NOMO-1 treated with dmso at 0.1 percent for 144 hours (cell line): ENCODE measurements around the gene CPLANE2.
"Not testable (repeated sequence)": the region's sequence is repeated elsewhere in the genome, so short reads cannot be mapped to it uniquely, and the experiment has no call there.

Experiments
- DNase-seq: peaks from one replicate; lab custom pipeline; 2025; ENCODE audit not compliant: unreplicated experiment; lab: John Stamatoyannopoulos, UW

Gene CPLANE2

GRCh38 chr1:16231331-16232315 is 5.4 kb downstream of the CPLANE2 start:
- no peak for DNase-seq

- no peak for DNase-seq
Measured at GRCh38 chr1:16230744-16231143, 6.2 kb downstream of the CPLANE2 start.

- no peak for DNase-seq
Measured at GRCh38 chr1:16229976-16230740, 6.8 kb downstream of the CPLANE2 start.

- DNase-seq, result no peak
Measured at GRCh38 chr1:16226490-16227179, 10.3 kb downstream of the CPLANE2 start.

- DNase-seq, result no peak
Measured at GRCh38 chr1:16226129-16226489, 10.9 kb downstream of the CPLANE2 start.

- DNase-seq, result no peak
Measured at GRCh38 chr1:16224472-16224871, 12.5 kb downstream of the CPLANE2 start.

GRCh38 chr1:16222716-16223115 is 14.3 kb downstream of the CPLANE2 start:
- DNase-seq, result not testable (repeated sequence)

- DNase-seq, result no peak
Measured at GRCh38 chr1:16221499-16221898, 15.5 kb downstream of the CPLANE2 start.

GRCh38 chr1:16219968-16220500 is 16.9 kb downstream of the CPLANE2 start:
- DNase-seq, result no peak

GRCh38 chr1:16218674-16219071 is 18.3 kb downstream of the CPLANE2 start:
- DNase-seq, result no peak

GRCh38 chr1:16218014-16218673 is 18.8 kb downstream of the CPLANE2 start:
- no peak for DNase-seq

- peak; percentile 93 for DNase-seq
Measured at GRCh38 chr1:16217061-16217785, 19.8 kb downstream of the CPLANE2 start.

GRCh38 chr1:16215882-16216753 is 20.9 kb downstream of the CPLANE2 start:
- DNase-seq, result no peak

- DNase-seq, result not testable (repeated sequence)
Measured at GRCh38 chr1:16215240-16215639, 21.7 kb downstream of the CPLANE2 start.

- not testable (repeated sequence) for DNase-seq
Measured at GRCh38 chr1:16213544-16213943, 23.4 kb downstream of the CPLANE2 start.

- DNase-seq, result no peak
Measured at GRCh38 chr1:16213013-16213412, 24.0 kb downstream of the CPLANE2 start.

- DNase-seq, result no peak
Measured at GRCh38 chr1:16212251-16212961, 24.6 kb downstream of the CPLANE2 start, which contains the start of gene ARHGEF19. Gene ARHGEF19 (minus strand): TSS chr1:16212652. CDS start chr1:16209054, 3,598 bp downstream.

- no peak for DNase-seq
Measured at GRCh38 chr1:16211824-16212223, 25.2 kb downstream of the CPLANE2 start.
